HG02852 (cell line): ENCODE results near the gene SEBOX.

ENCODE experiments used
- ATAC-seq: cut with Tn5 transposase; IDR thresholded peaks from one replicate; pipeline ENCODE4 v1.9.1; 2021; ENCODE audit warnings: mild to moderate bottlenecking, moderate library complexity; ENCODE audit not compliant: unreplicated experiment

SEBOX gene

DNA sequence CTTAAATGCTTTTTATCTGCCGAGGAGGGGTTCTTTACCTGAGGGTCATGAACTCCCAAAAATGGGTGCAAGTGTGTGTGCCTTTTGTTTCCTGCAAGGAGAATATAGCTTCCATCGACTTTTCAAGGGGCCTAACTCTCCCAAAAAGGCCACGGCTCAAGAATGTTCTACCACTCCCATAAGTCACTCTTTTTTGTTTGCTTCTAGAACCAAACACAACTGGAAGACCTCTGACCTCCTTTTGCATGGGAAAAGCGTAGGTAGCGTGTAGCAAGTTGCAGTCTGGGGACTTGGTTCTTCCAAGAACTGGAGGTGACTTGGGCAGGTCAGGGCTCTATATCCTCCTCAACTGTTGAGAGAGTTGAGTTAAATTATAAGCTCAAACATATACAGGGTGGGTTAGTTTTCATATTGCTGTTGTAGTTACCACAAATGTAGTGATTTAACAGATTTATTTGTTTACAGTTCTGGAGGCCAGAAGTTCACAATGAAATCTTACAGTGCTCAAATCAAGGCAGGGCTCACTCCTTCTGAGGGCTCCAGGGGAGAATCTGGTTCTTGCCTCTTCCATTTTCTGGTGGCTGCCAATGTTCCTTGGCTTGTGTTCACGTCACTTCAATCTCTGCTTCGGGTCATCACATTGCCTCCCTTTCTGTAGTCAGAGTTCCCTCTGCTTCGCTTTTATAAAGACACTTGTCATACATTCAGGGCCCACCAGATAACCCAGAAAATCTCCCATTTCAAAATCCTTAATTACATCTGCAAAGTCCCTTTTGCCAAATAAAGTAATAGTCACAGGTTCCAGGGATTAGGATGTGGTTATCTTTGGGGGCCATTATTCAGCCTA lies 44.6 kb downstream of the SEBOX start:
- no peak for ATAC-seq

DNA sequence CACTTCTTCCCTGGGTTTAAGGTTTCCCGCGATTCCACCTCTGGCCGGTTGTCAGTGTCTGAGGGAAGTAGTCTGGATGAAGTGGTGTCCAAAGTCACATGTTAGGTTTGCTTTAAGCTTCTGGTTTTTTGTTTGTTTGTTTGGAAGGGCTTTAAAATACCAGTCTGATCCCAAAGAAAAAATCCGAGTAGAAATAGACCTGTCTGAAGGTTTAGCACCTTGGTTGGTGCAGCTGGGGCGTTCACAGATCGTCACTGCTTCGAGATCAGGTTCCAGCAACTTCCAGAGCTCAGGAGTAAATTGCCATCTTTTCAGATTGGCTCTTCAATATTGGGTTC lies 45.4 kb downstream of the SEBOX start:
- ATAC-seq: no peak

GRCh38 chr17:28318759-28319597 lies 46.0 kb downstream of the SEBOX start, which contains the start of gene TMEM97:
Gene TMEM97, plus strand, starts transcription at chr17:28319200. Its CDS starts 40 bp downstream, at chr17:28319240.
- ATAC-seq: peak; percentile 95

- ATAC-seq: peak; percentile 6
Measured at GRCh38 chr17:28317966-28318758, 46.8 kb downstream of the SEBOX start.

GRCh38 chr17:28317099-28317965 lies 47.7 kb downstream of the SEBOX start:
- no peak for ATAC-seq

DNA sequence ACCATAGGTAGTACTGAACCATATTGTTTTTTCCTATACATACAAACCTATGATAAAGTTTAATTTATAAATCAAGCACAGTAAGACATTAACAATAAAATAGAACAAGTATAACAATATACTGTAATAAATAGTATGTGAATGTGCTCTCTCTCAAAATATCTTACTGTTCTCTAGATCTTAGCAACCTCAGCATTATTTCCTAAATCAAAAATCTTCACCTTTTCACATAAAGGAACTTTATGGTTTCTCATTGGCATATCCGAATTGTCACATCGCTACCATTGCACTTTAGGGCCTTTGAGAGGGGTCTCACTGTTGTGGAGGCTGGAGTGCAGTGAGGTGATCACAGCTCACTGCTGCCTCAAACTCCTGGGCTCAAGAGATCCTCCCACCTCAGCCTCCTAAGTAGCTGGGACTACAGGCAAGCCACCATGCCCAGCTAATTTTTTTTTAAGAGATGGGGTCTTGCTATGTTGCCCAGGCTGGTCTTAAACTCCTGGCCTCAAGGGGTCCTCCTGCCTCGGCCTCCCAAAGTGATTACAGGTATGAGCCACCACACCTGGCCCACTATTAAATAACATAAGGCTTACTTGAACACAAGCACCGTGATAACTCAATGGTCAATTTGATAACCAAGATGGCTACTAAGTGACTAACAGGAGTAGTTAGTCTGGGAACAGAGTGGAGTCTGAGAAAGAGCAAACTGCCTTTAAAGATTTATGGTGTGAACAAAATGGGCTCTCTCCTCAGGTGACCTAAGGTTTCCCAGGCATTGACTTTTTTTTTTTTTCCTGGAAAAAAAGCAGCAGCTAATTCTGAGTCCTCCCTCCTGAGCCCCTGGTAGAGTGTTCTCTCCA lies 48.9 kb downstream of the SEBOX start:
- no peak for ATAC-seq

- ATAC-seq: no peak
Measured at GRCh38 chr17:28313841-28314240, 51.2 kb downstream of the SEBOX start.
